Measurements from ENCODE around the gene LCE3C. TPM values are rescaled to one million over a fixed set of nuclear protein-coding genes. Genes with fewer than 3 reads are reported as not detected.

The LCE3C gene
- polyA plus RNA-seq, 2 of the 4 experiments (the other 2 are of a cell fraction) = not detected

- DNase-seq (ENCODE audit: low read depth in 1 of 2, low spot score in 1 of 2) = no peak
- TF ChIP-seq JUN (IDR thresholded peaks at IDR 0.05) (no peak), CBX8 (IDR thresholded peaks at IDR 0.05) (no peak), CTCF (IDR thresholded peaks at IDR 0.05) (no peak), POLR2AphosphoS2 (conservative IDR thresholded peaks at IDR 0.05; ENCODE audit: low read length) (no peak), HOXA7 (CRISPR knock-in tag; IDR thresholded peaks at IDR 0.05) (no peak), FOXS1 (CRISPR knock-in tag; IDR thresholded peaks at IDR 0.05) (no peak), HDAC2 (IDR thresholded peaks at IDR 0.05) (no peak), PBX3 (IDR thresholded peaks at IDR 0.05) (no peak), REST (IDR thresholded peaks at IDR 0.05) (no peak), CHD2 (IDR thresholded peaks at IDR 0.05; ENCODE audit: low read length, partially characterized antibody) (no peak), PHF8 (IDR thresholded peaks at IDR 0.05; ENCODE audit: borderline replicate concordance, low read depth) (no peak), HEYL (CRISPR knock-in tag; IDR thresholded peaks at IDR 0.05) (no peak), ZFP36 (IDR thresholded peaks at IDR 0.05; ENCODE audit: borderline replicate concordance, partially characterized antibody) (no peak), MAX (IDR thresholded peaks at IDR 0.05) (no peak), MYC (IDR thresholded peaks at IDR 0.05; ENCODE audit: borderline replicate concordance, low read length) (no peak), NPAS2 (CRISPR knock-in tag; IDR thresholded peaks at IDR 0.05; ENCODE audit: borderline replicate concordance) (no peak), E2F6 (IDR thresholded peaks at IDR 0.05; ENCODE audit: borderline replicate concordance, low read depth) (no peak), RARB (CRISPR knock-in tag; IDR thresholded peaks at IDR 0.05) (no peak), KDM1A (IDR thresholded peaks at IDR 0.05; ENCODE audit: low read depth) (no peak)
- Histone ChIP-seq H3K4me3 (no peak overlapping the region), H3K4me1 (no peaks in the 10 kb centered on the region), H3K9me3 (no peaks in the 10 kb centered on the region), H3K4me2 (no peak overlapping the region), H3K27ac (no peak overlapping the region)
- ChIA-PET CTCF (interaction anchor here (0.9 to 6.7 kb wide), 3 partner anchors 9 to 22 kb away, joined by 3 to 34 read pairs (median 3); partner anchors contain the start of genes LCE2D and LCE3A), POLR2A (no interaction called here)
- no peak for ATAC-seq
- FAIRE-seq = no peak
- WGBS (ENCODE audit: missing lambda C conversion rate) = 9% methylated on average over 3 of the region's 3 CpGs
Measured at GRCh38 chr1:152645146-152645545, 45.1 kb downstream of the LCE3C start.

- no peaks in the 10 kb centered on the region for H3K9me3 ChIP-seq
- DNase-seq (ENCODE audit: low read depth in 1 of 2, low spot score in 1 of 2) = no peak
- no peak overlapping the region for H3K4me3 ChIP-seq
- POLR2A ChIA-PET = no interaction called here
- no peaks in the 10 kb centered on the region for H3K4me1 ChIP-seq
- CTCF ChIA-PET = interaction anchor here (1.2 to 6.7 kb wide), 2 partner anchors 8 to 63 kb away, joined by 3 to 34 read pairs; no protein-coding TSS in a partner anchor
- FAIRE-seq = no peak
- H3K27ac ChIP-seq = no peak overlapping the region
- no peak for ATAC-seq
- H3K4me2 ChIP-seq = no peak overlapping the region
- TF ChIP-seq SMC3 (IDR thresholded peaks at IDR 0.05) = no peak
- TF ChIP-seq RARB (CRISPR knock-in tag; IDR thresholded peaks at IDR 0.05) = no peak
- TF ChIP-seq CEBPB (IDR thresholded peaks at IDR 0.05) = no peak
- no peak for TF ChIP-seq MYC (IDR thresholded peaks at IDR 0.05; ENCODE audit: borderline replicate concordance, low read length)
- no peak for TF ChIP-seq JUNB (IDR thresholded peaks at IDR 0.05)
- no peak for TF ChIP-seq PBX3 (IDR thresholded peaks at IDR 0.05)
- no peak for TF ChIP-seq ZFP36 (IDR thresholded peaks at IDR 0.05; ENCODE audit: borderline replicate concordance, partially characterized antibody)
- no peak for TF ChIP-seq ZSCAN20 (CRISPR knock-in tag; IDR thresholded peaks at IDR 0.05)
- TF ChIP-seq BHLHE40 (IDR thresholded peaks at IDR 0.05; ENCODE audit: low read depth, low read length) = no peak
- no peak for TF ChIP-seq PHF8 (IDR thresholded peaks at IDR 0.05; ENCODE audit: borderline replicate concordance, low read depth)
- TF ChIP-seq RFX5 (IDR thresholded peaks at IDR 0.05) = no peak
- no peak for TF ChIP-seq USF2 (IDR thresholded peaks at IDR 0.05)
- TF ChIP-seq TFCP2L1 (CRISPR knock-in tag; IDR thresholded peaks at IDR 0.05) = no peak
- no peak for TF ChIP-seq EP300 (IDR thresholded peaks at IDR 0.05)
Measured at GRCh38 chr1:152646656-152647055, 46.6 kb downstream of the LCE3C start.

All from A549 (cell line).